ENCODE measurements around the gene SLX4IP.

The SLX4IP gene

DNA sequence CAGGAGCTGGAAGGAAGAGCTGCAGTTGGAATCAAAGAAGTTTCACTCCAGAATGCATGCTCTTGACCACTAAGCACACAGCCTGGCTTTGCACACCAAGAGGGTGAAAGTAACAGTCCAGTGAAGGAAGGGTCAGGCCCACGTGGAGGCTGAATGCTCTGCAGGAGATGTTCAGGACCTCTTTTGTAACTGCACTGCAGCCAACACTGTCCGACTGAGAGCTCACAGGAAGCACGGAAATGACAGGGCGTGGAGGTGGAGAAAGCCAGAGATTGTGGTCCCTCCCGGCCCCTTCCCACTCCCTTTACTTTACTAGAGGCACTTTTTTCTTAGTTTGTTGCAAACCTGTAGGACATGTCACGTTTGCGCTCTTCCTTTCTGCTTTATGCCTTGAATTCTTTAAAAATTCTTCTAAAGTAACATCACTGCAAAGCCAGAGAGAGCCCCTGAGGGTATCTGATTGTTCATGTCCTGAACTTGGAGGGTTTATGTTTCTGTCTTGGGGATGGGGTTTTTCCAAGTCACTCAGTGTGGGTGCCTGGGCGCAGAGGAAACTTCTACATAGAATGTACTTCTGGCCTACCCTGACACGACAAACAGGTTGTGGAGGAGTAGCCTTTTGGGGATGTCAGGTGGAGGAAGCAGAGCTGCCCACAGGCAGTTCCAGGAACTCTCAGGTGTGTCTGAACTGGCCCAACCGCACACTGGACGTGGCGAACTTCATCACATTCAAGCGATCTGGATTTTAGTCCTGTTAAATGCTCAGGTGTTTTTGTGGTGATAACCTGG, 197.8 kb downstream of the SLX4IP start:
- Histone ChIP-seq H3K79me2 (ENCODE audit: low read length) (no peaks in the 10 kb centered on the region), H3K9ac (ENCODE audit: low read length) (no peak overlapping the region), H3K4me2 (ENCODE audit: low read length) (no peak overlapping the region), H3K36me3 (replicated peaks; ENCODE audit: low read depth, low read length) (no peaks in the 10 kb centered on the region), H3K27me3 (ENCODE audit: low read depth, low read length) (no peaks in the 10 kb centered on the region), H3K9me3 (ENCODE audit: insufficient read depth, low read length) (no peaks in the 10 kb centered on the region), H3K4me1 (ENCODE audit: low read length) (no peaks in the 10 kb centered on the region), H2AFZ (ENCODE audit: low read depth, low read length) (no peak overlapping the region), H3K27ac (ENCODE audit: low read length) (no peak overlapping the region), H4K20me1 (ENCODE audit: insufficient read depth, low read length) (no peaks in the 10 kb centered on the region), H3K4me3 (ENCODE audit: low read length) (no peak overlapping the region)
- no peak for TF ChIP-seq EZH2phosphoT487 (IDR thresholded peaks at IDR 0.05; ENCODE audit: low read depth)
- TF ChIP-seq, protein P1, sequence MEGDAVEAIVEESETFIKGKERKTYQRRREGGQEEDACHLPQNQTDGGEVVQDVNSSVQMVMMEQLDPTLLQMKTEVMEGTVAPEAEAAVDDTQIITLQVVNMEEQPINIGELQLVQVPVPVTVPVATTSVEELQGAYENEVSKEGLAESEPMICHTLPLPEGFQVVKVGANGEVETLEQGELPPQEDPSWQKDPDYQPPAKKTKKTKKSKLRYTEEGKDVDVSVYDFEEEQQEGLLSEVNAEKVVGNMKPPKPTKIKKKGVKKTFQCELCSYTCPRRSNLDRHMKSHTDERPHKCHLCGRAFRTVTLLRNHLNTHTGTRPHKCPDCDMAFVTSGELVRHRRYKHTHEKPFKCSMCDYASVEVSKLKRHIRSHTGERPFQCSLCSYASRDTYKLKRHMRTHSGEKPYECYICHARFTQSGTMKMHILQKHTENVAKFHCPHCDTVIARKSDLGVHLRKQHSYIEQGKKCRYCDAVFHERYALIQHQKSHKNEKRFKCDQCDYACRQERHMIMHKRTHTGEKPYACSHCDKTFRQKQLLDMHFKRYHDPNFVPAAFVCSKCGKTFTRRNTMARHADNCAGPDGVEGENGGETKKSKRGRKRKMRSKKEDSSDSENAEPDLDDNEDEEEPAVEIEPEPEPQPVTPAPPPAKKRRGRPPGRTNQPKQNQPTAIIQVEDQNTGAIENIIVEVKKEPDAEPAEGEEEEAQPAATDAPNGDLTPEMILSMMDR (IDR thresholded peaks at IDR 0.05; ENCODE audit: low read depth, low read length) = no peak

DNA sequence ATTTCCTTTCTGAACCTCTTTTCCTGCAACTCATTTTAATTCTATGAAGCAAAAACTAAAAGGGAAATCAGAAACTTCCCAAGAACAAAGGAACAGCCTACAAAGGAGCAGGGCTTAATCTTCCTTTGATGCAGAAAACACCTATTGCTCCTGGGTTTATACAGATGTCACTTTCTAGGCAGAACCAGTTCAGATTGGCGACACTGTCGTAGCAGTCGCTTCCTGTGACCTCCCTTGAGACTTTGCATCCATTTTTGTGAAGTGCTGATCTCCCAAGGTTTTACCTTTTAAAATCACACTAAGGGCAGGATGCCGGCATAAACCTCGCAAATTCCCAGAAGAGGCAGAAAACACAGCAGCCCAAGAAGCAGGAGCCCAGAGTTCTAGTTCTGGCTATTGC, 198.6 kb downstream of the SLX4IP start:
- no peaks in the 10 kb centered on the region for H3K4me1 ChIP-seq (ENCODE audit: low read length)
- no peak overlapping the region for H3K4me3 ChIP-seq (ENCODE audit: low read length)
- H4K20me1 ChIP-seq (ENCODE audit: insufficient read depth, low read length) = no peaks in the 10 kb centered on the region
- no peak overlapping the region for H2AFZ ChIP-seq (ENCODE audit: low read depth, low read length)
- H3K27me3 ChIP-seq (ENCODE audit: low read depth, low read length) = no peaks in the 10 kb centered on the region
- no peak overlapping the region for H3K4me2 ChIP-seq (ENCODE audit: low read length)
- no peaks in the 10 kb centered on the region for H3K9me3 ChIP-seq (ENCODE audit: insufficient read depth, low read length)
- TF ChIP-seq, protein P1 (IDR thresholded peaks at IDR 0.05; ENCODE audit: low read depth, low read length) = no peak
- TF ChIP-seq EZH2phosphoT487 (IDR thresholded peaks at IDR 0.05; ENCODE audit: low read depth) = no peak
- no peaks in the 10 kb centered on the region for H3K36me3 ChIP-seq (replicated peaks; ENCODE audit: low read depth, low read length)
- no peak overlapping the region for H3K27ac ChIP-seq (ENCODE audit: low read length)
- no peaks in the 10 kb centered on the region for H3K79me2 ChIP-seq (ENCODE audit: low read length)
- H3K9ac ChIP-seq (ENCODE audit: low read length) = no peak overlapping the region

DNA sequence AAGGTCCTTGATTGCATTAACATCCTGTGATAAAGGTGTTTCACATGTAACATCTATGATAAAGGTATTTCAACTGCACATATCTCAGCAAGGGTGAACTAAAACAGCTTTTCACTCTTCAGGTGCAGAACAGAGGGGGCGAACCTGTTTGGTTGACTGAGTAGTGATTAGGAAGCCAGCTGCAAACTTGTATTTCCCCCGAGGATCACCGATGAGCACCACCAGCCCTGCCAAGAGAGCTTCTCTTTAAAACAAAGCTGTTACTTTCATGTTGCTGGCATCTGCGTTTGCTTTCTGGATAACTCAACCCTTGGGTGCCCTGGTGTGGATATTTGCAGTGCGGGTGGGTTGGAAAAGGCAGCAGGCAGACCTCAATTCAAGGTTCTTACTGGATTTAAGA, 199.1 kb downstream of the SLX4IP start:
- no peak overlapping the region for H3K27ac ChIP-seq (ENCODE audit: low read length)
- H3K36me3 ChIP-seq (replicated peaks; ENCODE audit: low read depth, low read length) = no peaks in the 10 kb centered on the region
- H2AFZ ChIP-seq (ENCODE audit: low read depth, low read length) = no peak overlapping the region
- H3K9ac ChIP-seq (ENCODE audit: low read length) = no peak overlapping the region
- H3K79me2 ChIP-seq (ENCODE audit: low read length) = no peaks in the 10 kb centered on the region
- no peaks in the 10 kb centered on the region for H3K27me3 ChIP-seq (ENCODE audit: low read depth, low read length)
- no peak overlapping the region for H3K4me3 ChIP-seq (ENCODE audit: low read length)
- TF ChIP-seq, protein P1 (IDR thresholded peaks at IDR 0.05; ENCODE audit: low read depth, low read length) = no peak
- TF ChIP-seq EZH2phosphoT487 (IDR thresholded peaks at IDR 0.05; ENCODE audit: low read depth) = no peak
- no peaks in the 10 kb centered on the region for H3K4me1 ChIP-seq (ENCODE audit: low read length)
- H3K9me3 ChIP-seq (ENCODE audit: insufficient read depth, low read length) = no peaks in the 10 kb centered on the region
- H3K4me2 ChIP-seq (ENCODE audit: low read length) = no peak overlapping the region
- H4K20me1 ChIP-seq (ENCODE audit: insufficient read depth, low read length) = no peaks in the 10 kb centered on the region

DNA sequence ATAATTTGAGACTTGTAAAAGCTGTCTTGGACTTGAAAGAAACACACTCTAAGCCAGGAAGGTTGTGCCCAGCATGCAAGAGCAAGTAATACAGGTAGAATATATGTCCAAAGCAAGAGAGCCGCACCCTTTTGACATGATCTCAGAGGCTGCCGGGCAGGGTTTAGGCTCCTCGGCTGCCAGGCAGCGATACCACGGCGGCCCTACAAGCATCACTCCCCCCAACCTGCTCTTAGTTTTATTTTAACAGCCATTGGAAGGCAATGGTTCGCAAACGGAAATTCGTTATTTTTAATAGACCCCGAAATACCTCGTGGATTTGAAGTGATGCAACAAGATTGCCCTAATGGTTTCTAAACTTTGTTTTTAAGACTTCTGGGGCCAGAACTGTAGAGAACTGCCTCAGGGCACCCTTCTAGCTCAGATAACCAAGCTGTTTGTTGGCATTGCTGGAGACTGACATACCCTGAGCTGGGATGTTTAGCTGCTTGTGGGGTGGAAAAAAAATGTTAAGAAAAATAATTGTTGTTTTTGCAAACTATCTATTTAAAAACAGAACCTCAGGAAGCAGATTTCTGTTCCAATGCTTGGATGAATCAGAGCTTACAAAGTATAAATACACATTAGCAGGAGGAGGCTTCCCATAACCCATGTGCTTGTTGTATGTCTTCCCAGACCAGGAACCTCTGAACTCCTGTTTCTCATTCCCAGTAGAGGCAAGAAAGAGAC, 199.7 kb downstream of the SLX4IP start:
- Histone ChIP-seq H4K20me1 (ENCODE audit: insufficient read depth, low read length) (no peaks in the 10 kb centered on the region), H3K9ac (ENCODE audit: low read length) (no peak overlapping the region), H3K4me3 (ENCODE audit: low read length) (no peak overlapping the region), H3K27ac (ENCODE audit: low read length) (no peak overlapping the region), H3K4me2 (ENCODE audit: low read length) (no peak overlapping the region), H3K27me3 (ENCODE audit: low read depth, low read length) (no peaks in the 10 kb centered on the region), H2AFZ (ENCODE audit: low read depth, low read length) (no peak overlapping the region), H3K4me1 (ENCODE audit: low read length) (no peaks in the 10 kb centered on the region), H3K36me3 (replicated peaks; ENCODE audit: low read depth, low read length) (no peaks in the 10 kb centered on the region), H3K9me3 (ENCODE audit: insufficient read depth, low read length) (no peaks in the 10 kb centered on the region), H3K79me2 (ENCODE audit: low read length) (no peaks in the 10 kb centered on the region)
- TF ChIP-seq, protein P1 (IDR thresholded peaks at IDR 0.05; ENCODE audit: low read depth, low read length) = no peak
- no peak for TF ChIP-seq EZH2phosphoT487 (IDR thresholded peaks at IDR 0.05; ENCODE audit: low read depth)
